Astrocyte of the spinal cord (primary cell): Measurements from ENCODE around the gene AKNAD1.

Source experiments
- DNase-seq: peaks from one replicate; pipeline ENCODE4 v3.0.0; 2011; ENCODE audit warnings: low read depth, low spot score
- H3K4me3 ChIP-seq: 2 replicates; pipeline ENCODE4 v1.5.1; 2011; ENCODE audit warnings: low read depth, mild to moderate bottlenecking, low read length, moderate library complexity
- CTCF ChIP-seq: IDR thresholded peaks from 2 replicates; pipeline ENCODE4 v1.5.1; 2012; ENCODE audit warnings: low read depth, mild to moderate bottlenecking, low read length, inconsistent platforms
- in situ Hi-C: cut with HindIII; loops from 2 replicates; pipeline ENCODE4 v1.10.0; 2017; ENCODE audit warnings: low sequenced_read_pairs

AKNAD1 gene

GRCh38 chr1:108779455-108779854, 77.4 kb downstream of the AKNAD1 start:
- no peak for DNase-seq
- in situ Hi-C loops: no loop called here
- TF ChIP-seq CTCF: no peak
- no peak overlapping the region for H3K4me3 ChIP-seq

GRCh38 chr1:108777839-108778238, 79.1 kb downstream of the AKNAD1 start:
- H3K4me3 ChIP-seq: no peak overlapping the region
- in situ Hi-C loops: no loop called here
- no peak for TF ChIP-seq CTCF
- no peak for DNase-seq

- no peak for DNase-seq
- no peak overlapping the region for H3K4me3 ChIP-seq
- in situ Hi-C loops: no loop called here
- TF ChIP-seq CTCF: no peak
Observed at GRCh38 chr1:108767708-108768107, 89.2 kb downstream of the AKNAD1 start.

- H3K4me3 ChIP-seq: no peak overlapping the region
- DNase-seq: no peak
- in situ Hi-C loops: no loop called here
- TF ChIP-seq CTCF: no peak
Observed at GRCh38 chr1:108767115-108767514, 89.8 kb downstream of the AKNAD1 start.
